ENCODE results near the gene KCNIP3.
"Not testable (repeated sequence)": the region's sequence is repeated elsewhere in the genome, so short reads cannot be mapped to it uniquely, and the experiment has no call there.

KCNIP3 gene

DNA sequence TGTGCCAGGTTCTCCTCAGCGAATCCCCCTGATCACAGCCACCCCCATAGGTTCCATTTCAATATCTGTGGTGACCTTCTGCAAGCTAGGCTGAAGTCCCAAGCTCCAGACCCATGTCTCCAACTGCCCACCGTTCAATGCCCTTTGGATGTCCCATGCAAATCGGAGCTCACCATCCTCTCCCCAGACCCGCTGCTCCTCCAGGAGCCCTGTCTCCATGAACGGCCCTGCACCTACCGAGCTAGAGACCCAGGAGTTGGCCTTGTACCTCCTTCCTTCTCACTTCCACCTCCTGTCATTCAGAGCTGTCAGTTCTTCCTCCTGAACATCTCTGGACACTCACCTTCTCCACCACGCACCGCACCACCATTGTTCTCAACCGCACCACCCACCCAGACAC, 104.3 kb downstream of the KCNIP3 start:
- TF ChIP-seq, protein P1, sequence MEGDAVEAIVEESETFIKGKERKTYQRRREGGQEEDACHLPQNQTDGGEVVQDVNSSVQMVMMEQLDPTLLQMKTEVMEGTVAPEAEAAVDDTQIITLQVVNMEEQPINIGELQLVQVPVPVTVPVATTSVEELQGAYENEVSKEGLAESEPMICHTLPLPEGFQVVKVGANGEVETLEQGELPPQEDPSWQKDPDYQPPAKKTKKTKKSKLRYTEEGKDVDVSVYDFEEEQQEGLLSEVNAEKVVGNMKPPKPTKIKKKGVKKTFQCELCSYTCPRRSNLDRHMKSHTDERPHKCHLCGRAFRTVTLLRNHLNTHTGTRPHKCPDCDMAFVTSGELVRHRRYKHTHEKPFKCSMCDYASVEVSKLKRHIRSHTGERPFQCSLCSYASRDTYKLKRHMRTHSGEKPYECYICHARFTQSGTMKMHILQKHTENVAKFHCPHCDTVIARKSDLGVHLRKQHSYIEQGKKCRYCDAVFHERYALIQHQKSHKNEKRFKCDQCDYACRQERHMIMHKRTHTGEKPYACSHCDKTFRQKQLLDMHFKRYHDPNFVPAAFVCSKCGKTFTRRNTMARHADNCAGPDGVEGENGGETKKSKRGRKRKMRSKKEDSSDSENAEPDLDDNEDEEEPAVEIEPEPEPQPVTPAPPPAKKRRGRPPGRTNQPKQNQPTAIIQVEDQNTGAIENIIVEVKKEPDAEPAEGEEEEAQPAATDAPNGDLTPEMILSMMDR (IDR thresholded peaks at IDR 0.05; ENCODE audit: low read depth, low read length, missing control alignments) = no peak
- H3K4me3 ChIP-seq (ENCODE audit: low read depth, low read length) = peak overlapping the region; percentile 96
- no peak for DNase-seq (ENCODE audit: low read depth)

DNA sequence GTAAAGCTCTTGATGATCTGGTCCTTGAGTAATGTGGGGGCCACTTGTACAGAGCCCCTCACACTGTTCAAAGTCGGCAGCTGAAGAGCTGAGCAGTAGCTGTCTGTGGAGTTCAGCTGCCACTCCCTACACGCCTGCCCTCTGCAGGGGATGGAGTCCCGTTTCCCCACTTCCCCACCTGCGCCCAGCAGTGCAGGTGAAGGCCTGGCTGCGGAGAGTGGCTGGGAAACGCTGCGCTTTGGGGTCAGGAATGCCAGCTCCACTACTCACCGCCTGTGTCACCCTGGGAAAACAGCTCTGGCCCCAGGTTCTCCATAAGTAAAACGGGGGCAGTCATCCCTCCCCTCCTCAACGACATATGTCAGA, 104.8 kb downstream of the KCNIP3 start:
- not testable (repeated sequence) for DNase-seq (ENCODE audit: low read depth)
- H3K4me3 ChIP-seq (ENCODE audit: low read depth, low read length) = peak overlapping the region; percentile 96

DNA sequence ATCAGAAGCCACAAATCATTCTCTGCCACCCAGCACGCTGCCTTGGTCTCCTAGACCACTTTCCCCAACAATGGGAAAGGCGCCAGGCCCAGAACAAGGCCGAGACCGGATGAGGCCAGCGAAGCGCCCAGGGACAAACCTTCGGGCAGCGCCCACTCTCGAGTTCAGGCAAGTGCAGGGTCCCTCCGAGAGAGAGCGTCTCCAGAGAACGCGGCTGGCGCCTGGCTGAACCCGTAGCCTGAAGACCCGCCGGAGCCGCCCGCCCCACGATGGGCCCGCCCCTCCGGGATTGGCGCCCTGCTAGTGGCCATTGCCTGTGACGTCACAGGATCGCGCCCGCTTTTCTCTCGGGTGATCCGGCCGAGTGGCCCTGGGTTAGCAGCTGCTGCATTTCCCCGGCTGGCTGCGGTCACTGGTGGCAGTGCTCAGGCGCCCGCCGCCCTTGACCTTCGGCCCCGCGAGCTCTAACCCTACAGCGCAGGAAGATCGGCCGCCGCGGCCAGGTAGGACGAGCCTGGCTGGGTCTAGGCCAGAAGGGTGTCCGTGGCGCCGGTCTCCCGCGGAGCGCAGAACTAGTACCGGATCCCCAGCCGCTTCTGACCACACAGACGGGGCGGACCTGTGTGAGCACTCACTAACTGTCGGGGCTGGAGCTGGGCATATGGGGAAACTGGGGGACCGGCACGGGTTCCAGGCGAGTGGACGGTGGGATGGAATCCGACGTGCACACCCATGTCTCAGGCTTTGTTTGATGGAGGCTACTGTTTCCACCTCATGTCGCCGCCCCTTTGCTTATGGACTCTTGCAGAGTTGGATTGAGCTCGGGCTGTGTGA, 105.4 kb downstream of the KCNIP3 start, which contains the start of gene FAHD2A:
FAHD2A (plus strand) TSS at position 339 of the 834 bp plus-strand sequence. CDS start 2,851 bp downstream, outside the sequence.
- DNase-seq (ENCODE audit: low read depth) = peak; percentile 53
- peak within 1 kb of the TSS; percentile 96 for H3K4me3 ChIP-seq (ENCODE audit: low read depth, low read length)
- TF ChIP-seq, protein P1 (IDR thresholded peaks at IDR 0.05; ENCODE audit: low read depth, low read length, missing control alignments) = no peak

DNA sequence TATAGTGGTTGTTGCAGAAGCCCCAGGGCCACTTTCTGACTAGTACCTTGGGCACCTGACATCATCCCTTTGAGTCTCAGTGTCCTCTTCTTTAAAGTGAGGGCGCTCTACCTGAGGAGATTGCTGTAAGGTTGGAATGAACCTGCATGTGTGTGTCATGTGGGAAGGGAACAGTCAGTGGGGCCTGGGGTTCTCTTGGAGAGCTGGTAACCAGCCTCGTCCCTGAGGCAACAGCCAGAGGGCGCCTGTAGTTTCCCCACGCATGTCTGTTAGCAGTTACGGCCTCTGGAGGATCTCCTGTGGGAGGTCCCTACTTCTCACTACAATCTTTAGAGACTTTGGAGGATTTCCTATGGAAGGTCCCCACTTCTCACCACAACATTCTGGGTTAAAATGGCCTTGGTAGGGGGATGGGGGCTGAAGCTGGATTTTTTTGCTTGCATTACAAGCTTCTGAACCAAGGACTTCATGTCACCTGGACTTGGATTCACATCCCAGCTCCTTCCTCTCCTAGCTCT, 106.1 kb downstream of the KCNIP3 start:
- DNase-seq (ENCODE audit: low read depth) = not testable (repeated sequence)
- peak overlapping the region; percentile 96 for H3K4me3 ChIP-seq (ENCODE audit: low read depth, low read length)
- TF ChIP-seq, protein P1 (IDR thresholded peaks at IDR 0.05; ENCODE audit: low read depth, low read length, missing control alignments) = peak; percentile 42

DNA sequence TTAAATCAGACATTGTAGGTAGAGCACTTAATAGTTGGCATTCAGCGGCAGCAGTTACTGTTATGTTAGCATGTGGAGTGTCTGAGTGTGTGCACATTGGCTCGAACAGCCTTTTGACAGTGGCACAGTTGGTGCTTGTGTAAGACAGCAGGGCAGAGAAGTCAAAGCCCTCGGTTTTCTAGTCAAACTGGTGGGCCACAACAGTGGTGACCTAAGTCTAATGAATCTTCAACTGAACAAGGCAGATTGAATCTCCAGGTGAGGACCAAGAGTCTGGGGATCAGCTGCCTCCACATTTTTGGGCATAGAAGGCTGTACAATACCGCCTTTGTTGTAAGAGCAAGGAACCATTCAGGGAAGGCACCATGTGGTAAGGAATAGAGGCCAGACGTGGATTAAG, 106.7 kb downstream of the KCNIP3 start:
- DNase-seq (ENCODE audit: low read depth); H3K4me3 ChIP-seq (ENCODE audit: low read depth, low read length): not testable (repeated sequence)

DNA sequence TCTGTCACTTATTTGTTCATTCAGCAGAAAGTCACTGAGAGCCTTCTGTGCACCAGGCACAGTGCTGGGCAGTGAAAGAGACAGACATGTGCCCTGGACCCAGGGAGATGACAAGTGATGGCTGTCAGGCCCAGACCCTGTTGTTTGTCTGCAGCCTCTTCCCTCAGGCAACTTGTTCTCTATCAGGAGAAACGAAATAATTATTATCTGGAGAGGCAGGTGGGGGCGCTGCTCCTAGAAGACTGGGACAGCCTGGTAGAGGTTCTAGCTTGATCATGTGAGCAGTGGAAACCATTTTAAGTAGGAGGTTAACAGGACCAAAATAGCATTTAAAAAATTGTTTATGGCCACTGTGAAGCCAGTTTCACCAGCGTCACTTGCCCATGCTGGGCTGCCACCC, 107.5 kb downstream of the KCNIP3 start:
- H3K4me3 ChIP-seq (ENCODE audit: low read depth, low read length); DNase-seq (ENCODE audit: low read depth): not testable (repeated sequence)
- TF ChIP-seq, protein P1 (IDR thresholded peaks at IDR 0.05; ENCODE audit: low read depth, low read length, missing control alignments) = peak; percentile 4

DNA sequence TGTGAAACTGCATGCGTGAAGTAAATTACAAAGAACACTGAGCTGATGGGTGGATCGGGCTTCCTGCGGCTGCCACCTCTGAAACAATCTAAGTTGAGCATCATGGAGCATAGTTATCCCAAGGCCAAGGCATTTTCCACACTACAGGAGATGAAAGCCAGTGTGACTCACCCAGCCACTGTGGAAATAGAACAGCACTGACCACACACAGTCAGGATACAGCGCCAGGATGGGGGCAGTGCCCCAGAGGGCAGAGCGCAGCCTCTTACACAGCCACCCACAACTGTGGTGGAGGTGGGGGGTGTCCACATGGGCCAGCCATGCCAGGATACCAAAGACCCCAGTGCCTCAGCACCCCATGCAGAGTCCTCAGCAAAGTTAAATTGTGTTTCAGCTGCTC, 114.1 kb downstream of the KCNIP3 start:
- DNase-seq (ENCODE audit: low read depth); H3K4me3 ChIP-seq (ENCODE audit: low read depth, low read length): not testable (repeated sequence)

DNA sequence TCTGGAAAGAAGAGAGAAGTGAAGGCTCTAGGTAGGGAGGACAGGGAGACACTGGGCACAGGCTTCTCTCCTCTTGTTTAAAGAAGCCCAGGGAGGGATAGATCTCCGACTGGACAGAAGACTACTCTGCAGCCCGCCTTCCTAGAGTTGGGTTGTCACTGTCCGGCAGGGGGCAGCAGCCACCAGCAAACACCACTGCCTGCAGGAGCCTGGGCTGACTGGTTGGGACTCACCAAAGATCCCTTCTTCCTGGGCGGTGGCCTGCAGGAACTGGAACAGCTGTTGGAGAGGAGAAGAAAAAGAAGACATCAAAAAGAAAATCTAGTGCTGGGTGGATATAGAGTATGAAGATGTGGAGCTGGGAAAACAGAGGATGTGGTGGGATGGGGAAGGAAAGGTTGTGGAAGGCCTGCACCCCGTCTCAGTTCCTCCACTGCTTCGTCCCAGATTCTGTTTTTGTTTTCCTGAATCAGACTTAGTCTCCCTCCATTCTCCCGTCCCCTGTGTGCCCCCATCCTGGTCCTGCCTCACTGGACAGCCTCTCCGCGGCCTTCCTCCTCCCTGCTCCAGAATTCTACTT, 117.0 kb downstream of the KCNIP3 start:
- not testable (repeated sequence) for DNase-seq (ENCODE audit: low read depth); H3K4me3 ChIP-seq (ENCODE audit: low read depth, low read length)
- TF ChIP-seq, protein P1 (IDR thresholded peaks at IDR 0.05; ENCODE audit: low read depth, low read length, missing control alignments) = peak; percentile 82

DNA sequence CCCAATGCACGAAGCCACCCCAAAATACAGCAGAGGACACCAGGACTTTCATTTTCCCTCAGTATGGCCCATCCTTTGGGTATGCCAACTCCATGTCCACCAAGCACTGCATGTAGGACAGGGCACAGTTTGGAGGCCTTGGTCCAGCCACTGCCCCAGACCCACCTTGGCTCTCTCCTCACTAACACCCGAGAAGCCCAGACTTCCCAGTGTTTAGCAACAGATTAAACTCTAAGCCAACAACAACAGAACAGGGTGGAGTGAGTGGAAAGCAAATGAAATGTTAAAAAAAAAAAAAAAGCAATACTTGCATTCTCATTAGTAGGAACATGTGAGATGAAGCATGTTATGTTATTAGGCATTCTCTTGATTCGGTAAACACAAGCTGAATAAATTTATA, 118.0 kb downstream of the KCNIP3 start:
- not testable (repeated sequence) for H3K4me3 ChIP-seq (ENCODE audit: low read depth, low read length)

DNA sequence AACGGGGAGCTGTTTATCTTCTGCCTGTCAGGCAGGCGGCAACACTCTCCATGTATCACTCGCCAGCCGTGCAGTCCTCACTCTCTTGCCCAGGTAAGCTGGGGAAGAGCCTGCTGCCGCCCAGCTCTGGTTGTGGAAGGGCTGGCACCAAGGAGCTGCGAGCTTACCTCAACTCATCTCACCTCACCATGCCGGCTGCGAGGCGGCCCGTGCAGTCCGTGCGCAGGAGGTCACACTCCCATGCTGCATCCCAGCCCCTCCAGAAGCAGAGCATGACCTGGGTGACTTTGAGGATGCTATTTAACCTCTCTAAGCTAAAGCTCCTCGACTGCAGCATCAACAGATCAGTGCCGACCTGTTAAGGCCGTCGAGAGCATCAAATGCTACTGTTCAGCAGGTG, 118.4 kb downstream of the KCNIP3 start:
- DNase-seq (ENCODE audit: low read depth); H3K4me3 ChIP-seq (ENCODE audit: low read depth, low read length): not testable (repeated sequence)

More for the DNA sequence above, 118.0 kb downstream of the KCNIP3 start:
- DNase-seq (ENCODE audit: low read depth) = not testable (repeated sequence)

DNA sequence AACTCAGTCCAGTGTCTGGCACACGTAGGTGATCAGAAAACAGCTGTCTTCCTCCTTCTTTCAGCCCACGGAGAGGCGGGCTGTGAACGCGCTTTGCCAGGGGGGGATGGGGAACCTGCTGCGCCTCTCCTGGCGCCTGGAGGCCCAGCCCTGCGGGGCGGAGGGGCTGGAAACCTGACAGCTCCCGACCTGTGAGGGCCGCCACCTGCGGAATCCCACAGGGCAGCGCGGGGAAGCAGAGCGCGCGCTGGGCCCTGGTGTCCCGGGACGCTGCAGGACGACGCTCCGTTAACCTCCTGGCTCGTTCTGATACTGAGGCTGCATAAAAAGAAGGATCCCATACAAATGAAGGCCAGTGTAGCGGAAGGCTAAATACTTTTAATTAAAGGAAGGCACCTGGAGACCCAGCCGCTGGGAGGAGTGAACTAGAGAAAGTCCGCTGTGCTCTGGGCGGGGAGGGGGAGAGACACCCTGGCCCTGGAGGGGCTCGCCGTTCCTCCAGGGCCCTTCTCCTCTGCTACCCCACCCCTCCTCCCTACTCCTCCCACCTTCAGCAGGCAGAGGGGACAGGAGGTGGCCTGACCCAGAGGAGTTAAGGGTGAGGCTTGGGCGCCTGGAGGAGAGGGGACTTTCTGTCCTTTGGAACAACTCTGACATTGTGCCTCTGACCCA, 130.2 kb downstream of the KCNIP3 start:
- not testable (repeated sequence) for H3K4me3 ChIP-seq (ENCODE audit: low read depth, low read length); DNase-seq (ENCODE audit: low read depth)
